Memory B cell (primary cell): Measurements from ENCODE around the gene UNC5A.

Experiments
- ATAC-seq: fragments of 150-1000 bp; cut with Tn5 transposase; 2 replicates; pipeline ENCODE4 v1.10.0; 2021; ENCODE audit warnings: low read depth, mild to moderate bottlenecking, moderate library complexity
- DNase-seq, 2 donors: peaks; one replicate each; pipeline ENCODE4 v3.0.0; 2022; ENCODE audit warnings: low spot score in 2 of 2
- H3K27ac Mint-ChIP-seq: one replicate; pipeline ENCODE4 v1.8.0; 2022; ENCODE audit warnings: mild to moderate bottlenecking, moderate library complexity, mixed read lengths
- H3K27me3 Mint-ChIP-seq: one replicate; pipeline ENCODE4 v1.8.0; 2022; ENCODE audit warnings: mixed read lengths
- H3K36me3 Mint-ChIP-seq: one replicate; pipeline ENCODE4 v1.8.0; 2022; ENCODE audit warnings: mild to moderate bottlenecking, mixed read lengths
- H3K4me1 Mint-ChIP-seq: one replicate; pipeline ENCODE4 v1.8.0; 2022; ENCODE audit warnings: mixed read lengths
- H3K4me3 Mint-ChIP-seq: one replicate; pipeline ENCODE4 v1.8.0; 2022; ENCODE audit warnings: mild to moderate bottlenecking, moderate library complexity, mixed read lengths
- H3K9me3 Mint-ChIP-seq: one replicate; pipeline ENCODE4 v1.8.0; 2022; ENCODE audit warnings: mixed read lengths

Gene UNC5A

DNA sequence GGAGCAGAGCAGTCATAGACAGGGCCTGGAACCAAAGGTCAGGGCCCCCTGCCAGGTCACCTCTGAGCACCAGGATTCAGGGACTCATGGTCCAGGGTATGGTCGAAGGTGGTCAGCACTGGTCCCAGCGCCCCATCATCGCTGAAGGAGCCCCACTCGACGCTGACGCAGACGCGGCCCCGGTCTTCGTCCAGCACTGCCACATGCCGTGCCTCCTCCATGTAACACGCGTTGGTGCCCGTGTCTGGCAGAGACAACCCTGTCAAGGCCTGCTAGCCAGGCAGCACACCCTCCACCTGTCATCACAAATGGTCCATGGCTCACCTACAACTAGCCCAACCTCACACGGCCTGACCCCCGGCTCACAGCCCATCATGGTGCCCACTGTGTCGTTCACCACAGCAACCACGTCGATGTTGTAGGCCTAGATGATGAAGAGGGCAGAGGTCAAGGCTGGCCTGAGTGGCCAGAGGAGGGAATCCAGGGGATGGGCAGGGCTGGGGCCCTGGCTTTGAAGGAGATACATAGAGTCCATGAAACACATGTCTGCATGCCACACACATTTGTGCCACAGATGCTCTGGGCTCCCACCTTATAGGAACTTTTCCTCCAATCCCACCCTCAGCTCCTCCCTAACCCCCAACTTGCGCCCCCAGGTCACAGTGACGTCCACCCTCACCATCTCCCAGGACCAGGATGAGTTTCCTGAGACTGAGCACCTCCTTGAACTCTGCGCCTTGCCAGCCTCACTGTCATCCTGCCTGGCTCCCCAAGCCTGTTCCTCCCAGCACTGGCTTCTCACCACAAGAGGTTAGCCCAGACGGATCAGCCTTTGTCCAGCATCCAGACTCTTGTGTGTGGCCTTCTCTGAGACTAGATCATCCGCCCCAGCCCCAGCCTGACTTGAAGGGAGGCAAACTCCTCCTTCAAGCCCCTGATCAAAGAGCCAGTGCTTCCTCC lies 79.2 kb downstream of the UNC5A start:
- no peak overlapping the region for H3K4me3 Mint-ChIP-seq
- H3K27me3 Mint-ChIP-seq: peaks cover 11% of the 10 kb centered on the region
- H3K36me3 Mint-ChIP-seq: no peaks in the 10 kb centered on the region
- DNase-seq: no peak
- no peaks in the 10 kb centered on the region for H3K4me1 Mint-ChIP-seq
- ATAC-seq: no peak
- H3K9me3 Mint-ChIP-seq: no peaks in the 10 kb centered on the region
- H3K27ac Mint-ChIP-seq: no peak overlapping the region

DNA sequence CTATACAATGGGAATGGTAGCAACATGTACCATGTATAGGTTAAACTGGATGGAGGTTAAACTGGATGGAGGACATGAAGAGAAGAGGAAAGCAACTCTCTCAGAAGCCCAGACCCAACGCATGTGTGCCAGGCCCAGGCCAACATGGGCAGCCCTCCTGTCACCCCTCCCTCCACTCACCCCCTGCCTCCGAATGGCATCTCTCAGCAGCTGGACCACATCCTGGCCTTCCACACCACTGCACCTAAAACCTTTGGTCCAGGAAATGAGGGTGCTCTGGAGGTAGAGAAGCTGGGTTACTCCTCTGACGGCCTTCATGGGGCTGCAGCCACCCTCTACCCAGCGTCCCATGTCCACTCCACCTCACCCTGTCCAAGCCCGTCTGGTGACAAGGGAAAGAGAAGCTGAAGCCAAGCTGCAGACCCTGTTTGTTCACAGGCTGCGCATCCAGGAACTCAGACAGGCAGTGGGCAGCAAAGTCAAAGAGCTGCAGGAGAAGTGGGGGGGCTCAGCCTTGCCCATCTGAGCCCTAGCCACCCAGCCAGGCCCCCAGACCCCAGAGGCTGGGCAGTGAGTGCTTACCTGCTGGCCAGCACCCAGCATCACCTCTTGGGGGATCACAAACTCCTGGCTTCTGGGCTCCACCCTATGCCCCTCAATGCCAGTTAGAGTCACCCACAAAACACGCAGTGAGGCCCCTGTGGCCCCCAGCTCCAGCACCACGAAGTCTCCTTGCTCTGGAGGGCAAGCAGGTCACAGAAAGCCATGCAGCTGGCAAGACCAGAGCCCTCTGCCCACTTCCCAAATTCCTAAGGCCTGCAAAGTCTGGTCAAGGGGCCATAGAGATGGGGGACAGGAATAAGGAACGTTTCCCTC lies 80.3 kb downstream of the UNC5A start:
- peaks cover 11% of the 10 kb centered on the region for H3K27me3 Mint-ChIP-seq
- H3K27ac Mint-ChIP-seq: no peak overlapping the region
- H3K9me3 Mint-ChIP-seq: no peaks in the 10 kb centered on the region
- H3K4me3 Mint-ChIP-seq: no peak overlapping the region
- no peaks in the 10 kb centered on the region for H3K4me1 Mint-ChIP-seq
- ATAC-seq: no peak
- no peaks in the 10 kb centered on the region for H3K36me3 Mint-ChIP-seq
- DNase-seq: no peak

DNA sequence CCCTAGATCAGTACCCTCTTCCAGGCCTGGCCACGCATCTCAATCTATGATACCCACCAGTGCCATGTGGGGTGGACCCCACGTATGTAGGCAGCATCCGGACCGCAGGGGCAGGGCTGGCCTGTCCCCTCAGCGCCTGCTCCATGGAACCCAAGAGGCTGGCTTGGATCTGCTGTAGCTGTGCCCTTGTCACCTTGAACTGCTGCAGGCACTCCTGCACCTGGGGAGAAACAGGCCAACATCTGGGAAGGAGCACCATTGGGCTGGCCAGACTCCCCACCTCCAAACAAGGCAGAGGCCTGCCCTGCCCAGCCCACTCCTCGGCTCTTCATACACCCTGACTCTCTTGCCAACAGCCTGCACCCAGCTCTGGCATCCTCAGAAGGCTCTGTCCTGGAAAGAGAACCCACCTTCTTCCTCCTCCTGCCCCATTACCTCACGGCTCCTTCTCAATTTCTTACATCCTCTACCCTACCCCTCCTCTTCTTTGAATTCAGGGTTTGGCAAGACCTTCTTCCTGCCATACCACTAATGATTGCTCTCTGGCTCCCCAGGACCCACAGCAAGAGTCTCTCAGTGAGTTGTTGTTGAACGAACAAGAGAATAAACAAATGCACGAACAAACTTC lies 81.1 kb downstream of the UNC5A start:
- ATAC-seq (no peak), DNase-seq (no peak)
- no peak overlapping the region for H3K4me3 Mint-ChIP-seq
- no peaks in the 10 kb centered on the region for H3K4me1 Mint-ChIP-seq
- no peaks in the 10 kb centered on the region for H3K9me3 Mint-ChIP-seq
- no peak overlapping the region for H3K27ac Mint-ChIP-seq
- no peaks in the 10 kb centered on the region for H3K36me3 Mint-ChIP-seq
- H3K27me3 Mint-ChIP-seq: peaks cover 11% of the 10 kb centered on the region

DNA sequence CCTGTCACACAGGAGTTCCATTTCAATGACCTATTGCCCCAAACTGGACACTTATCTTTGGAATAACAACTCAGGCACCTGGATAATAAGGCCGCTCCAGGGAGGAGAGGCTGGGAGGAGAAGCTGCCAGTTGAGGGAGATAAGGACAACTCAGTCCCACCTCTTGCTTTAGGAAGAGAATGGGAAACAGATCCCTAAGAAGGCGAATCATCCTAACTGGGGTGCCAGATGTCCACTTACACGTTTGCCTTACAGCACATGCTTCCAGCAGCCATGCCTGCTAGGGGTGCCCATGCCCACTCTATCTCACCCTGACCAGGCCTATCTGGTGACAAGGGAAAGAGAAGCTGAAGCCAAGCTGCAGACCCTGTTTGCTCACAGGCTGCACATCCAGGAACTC lies 82.3 kb downstream of the UNC5A start:
- peaks cover 14% of the 10 kb centered on the region for H3K27me3 Mint-ChIP-seq
- no peak for ATAC-seq

DNA sequence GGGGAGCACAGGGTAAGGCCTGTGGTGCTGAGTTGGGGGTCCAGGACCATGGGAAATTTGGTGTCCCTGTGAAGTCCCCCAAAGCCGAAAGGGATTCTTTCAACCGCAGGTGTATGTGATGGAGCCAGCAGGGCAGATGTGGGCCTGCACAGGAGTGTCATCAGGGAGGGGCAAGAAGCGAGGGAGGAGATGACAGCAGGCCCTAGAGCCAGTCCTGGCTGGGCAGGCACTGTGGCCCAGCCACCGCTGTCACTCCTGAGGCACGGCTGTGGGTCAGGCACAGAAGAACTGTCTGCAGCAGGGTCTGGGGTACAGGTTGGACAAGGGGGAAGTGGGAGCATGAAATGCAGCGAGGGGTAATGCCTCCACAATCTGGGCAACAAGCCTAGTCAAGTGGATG lies 83.9 kb downstream of the UNC5A start:
- H3K4me3 Mint-ChIP-seq: no peak overlapping the region
- H3K27ac Mint-ChIP-seq: no peak overlapping the region
- peaks cover 4% of the 10 kb centered on the region for H3K4me1 Mint-ChIP-seq
- DNase-seq (no peak), ATAC-seq (no peak)
- H3K9me3 Mint-ChIP-seq: no peaks in the 10 kb centered on the region
- H3K27me3 Mint-ChIP-seq: peaks cover 16% of the 10 kb centered on the region
- no peaks in the 10 kb centered on the region for H3K36me3 Mint-ChIP-seq

More for the DNA sequence above, 82.3 kb downstream of the UNC5A start:
- DNase-seq: no peak
- no peak overlapping the region for H3K4me3 Mint-ChIP-seq
- no peaks in the 10 kb centered on the region for H3K36me3 Mint-ChIP-seq
- H3K27ac Mint-ChIP-seq: no peak overlapping the region
- H3K4me1 Mint-ChIP-seq: no peaks in the 10 kb centered on the region
- H3K9me3 Mint-ChIP-seq: no peaks in the 10 kb centered on the region

DNA sequence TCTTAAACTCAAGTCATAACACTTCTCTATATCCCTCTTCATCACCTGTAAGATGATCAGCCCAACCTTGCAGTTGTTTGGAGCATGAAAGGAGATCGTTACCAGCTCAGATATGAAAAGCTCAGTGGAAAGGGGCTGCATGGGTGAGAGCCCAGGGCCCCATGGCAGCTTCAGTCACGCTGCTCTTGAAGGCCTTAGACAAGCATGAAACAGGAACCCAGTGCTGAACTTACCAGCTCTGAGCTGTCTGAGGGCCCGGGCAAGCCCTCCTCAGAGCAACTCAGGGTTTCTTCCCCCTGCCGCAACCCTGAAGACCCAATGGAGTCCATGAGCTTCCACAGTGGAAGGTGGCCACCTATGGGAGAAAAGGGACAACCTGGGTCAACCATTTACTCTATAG lies 85.5 kb downstream of the UNC5A start:
- Mint-ChIP-seq H3K4me3 (no peak overlapping the region), H3K36me3 (no peaks in the 10 kb centered on the region), H3K27ac (no peak overlapping the region), H3K9me3 (no peaks in the 10 kb centered on the region), H3K27me3 (peaks cover 12% of the 10 kb centered on the region), H3K4me1 (peaks cover 8% of the 10 kb centered on the region)
- DNase-seq (no peak), ATAC-seq (no peak)

DNA sequence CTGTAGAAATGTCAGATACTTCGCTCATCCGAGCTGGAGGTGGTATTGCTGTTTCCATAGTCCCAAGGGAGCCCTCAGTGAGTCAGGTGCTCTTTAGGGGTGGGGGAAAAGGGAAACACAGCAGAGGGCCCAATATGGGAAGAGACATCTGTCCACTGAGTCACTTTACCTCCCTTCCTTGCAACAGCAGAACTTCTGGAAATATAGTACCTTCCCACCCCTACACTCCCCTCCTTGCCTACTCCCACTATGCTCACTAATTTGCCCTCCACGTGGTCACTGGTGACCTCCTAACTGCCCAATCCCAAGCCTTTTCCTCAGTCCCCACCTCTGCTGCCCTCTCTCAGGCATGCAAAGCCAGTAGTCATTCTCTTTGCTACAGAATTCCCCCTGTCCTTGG lies 86.9 kb downstream of the UNC5A start:
- ATAC-seq: no peak
- Mint-ChIP-seq H3K9me3 (no peaks in the 10 kb centered on the region), H3K36me3 (peaks cover 2% of the 10 kb centered on the region), H3K4me3 (no peak overlapping the region), H3K4me1 (peaks cover 10% of the 10 kb centered on the region), H3K27me3 (peaks cover 6% of the 10 kb centered on the region), H3K27ac (no peak overlapping the region)
- no peak for DNase-seq

DNA sequence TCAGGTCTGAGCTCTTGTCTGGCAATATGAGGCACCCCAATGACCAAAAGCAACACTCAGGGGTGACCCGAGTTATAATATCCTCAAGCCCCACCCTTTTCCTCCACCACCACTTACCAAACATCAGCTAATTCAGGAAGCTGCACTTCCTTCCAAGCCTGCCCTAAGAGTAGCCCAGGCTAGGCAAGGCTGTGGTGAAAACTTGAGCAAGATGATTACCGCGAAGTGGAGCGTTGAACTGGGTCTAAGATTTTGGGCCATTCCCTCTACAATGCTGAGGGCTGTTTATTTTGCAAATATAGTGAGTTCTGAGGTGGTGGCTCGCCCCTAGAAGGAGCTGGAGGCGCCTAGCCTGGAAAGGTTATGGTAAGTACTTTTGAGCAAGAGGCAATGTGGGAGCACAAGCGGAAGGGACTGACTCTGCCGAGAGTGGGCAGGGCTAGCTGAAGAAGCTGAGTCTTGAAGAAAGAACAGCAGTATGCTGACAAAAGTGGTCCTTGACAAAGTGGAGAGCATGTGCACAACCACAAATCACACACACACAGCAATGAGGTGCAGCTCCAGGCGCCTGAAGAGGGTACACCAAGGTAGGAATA lies 89.0 kb downstream of the UNC5A start, which contains the start of gene HK3:
Gene HK3, minus strand, starts transcription at position 51 of the 596 bp plus-strand sequence. CDS start 3,187 bp downstream, outside the sequence.
- peaks cover 10% of the 10 kb centered on the region for H3K4me1 Mint-ChIP-seq
- DNase-seq (no peak), ATAC-seq (no peak)

DNA sequence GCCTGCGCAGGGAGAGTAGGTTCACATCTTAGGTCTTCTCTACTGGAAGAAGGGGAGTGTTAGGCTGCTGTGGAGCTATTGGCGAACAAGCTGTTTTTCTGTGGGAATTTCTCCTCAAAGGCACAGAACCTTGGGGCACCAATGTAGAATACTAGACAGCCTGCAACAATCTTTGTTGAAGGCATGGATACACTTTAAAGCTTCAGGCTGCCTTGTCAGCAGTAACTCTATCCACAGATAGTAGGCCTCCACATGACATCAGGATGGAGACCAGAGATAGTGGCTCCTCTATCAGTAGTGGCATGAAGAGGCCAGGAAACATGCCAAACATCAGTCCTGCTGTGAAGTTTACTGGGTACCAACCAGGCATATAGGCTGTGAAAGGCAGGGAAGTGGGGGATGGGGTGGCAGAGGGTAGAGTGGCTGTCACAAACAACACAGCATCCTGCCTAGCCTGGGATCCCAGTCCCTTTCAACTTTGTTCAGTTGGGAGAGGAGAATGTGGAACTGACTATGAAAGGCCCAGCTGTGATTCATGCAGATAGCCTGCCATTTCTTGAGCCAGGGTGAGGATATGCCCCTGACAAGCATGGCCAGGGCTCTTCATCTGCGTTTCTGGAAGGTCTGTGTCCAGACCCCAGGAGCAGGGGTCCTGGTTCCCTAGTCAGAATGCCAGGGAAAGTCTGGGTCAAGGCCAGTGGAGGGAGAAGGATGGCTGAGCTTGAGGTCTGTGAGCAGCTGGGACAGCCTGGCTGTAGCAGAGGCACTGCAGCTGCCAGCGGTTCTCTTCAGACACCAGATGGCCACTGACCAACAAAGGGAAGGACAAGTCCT lies 89.8 kb downstream of the UNC5A start:
- no peak for DNase-seq
- Mint-ChIP-seq H3K4me3 (no peak overlapping the region), H3K9me3 (no peaks in the 10 kb centered on the region), H3K27me3 (peaks cover 6% of the 10 kb centered on the region), H3K36me3 (peaks cover 17% of the 10 kb centered on the region), H3K4me1 (peaks cover 10% of the 10 kb centered on the region), H3K27ac (no peak overlapping the region)
- ATAC-seq: no peak

More for the DNA sequence above, 89.0 kb downstream of the UNC5A start, which contains the start of gene HK3:
- Mint-ChIP-seq H3K4me3 (no peak within 1 kb of the TSS), H3K36me3 (peaks cover 12% of the 10 kb centered on the region), H3K27ac (no peak within 1 kb of the TSS), H3K9me3 (no peaks in the 10 kb centered on the region), H3K27me3 (peaks cover 6% of the 10 kb centered on the region)

DNA sequence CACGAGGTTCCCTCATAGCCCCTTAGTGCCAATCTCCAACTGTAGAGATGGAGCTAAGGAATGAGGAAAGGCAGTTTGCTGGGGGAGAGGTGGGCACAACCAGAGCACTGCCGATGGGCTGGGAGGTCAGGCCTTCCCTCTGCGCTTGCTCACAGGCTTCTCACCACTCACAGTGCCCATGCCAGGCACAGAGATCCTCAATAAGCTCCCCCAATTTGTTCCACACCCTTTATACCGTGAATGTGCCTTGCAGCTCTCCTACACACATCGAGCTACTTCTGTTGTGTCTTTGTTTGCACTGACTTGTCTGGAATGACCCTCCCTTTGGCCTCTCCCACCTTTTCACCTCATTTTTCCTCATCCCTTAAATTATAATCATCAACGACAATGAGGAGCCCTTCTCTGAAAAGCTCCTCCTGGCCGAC lies 90.4 kb downstream of the UNC5A start:
- H3K36me3 Mint-ChIP-seq: peaks cover 23% of the 10 kb centered on the region
- H3K27me3 Mint-ChIP-seq: peaks cover 6% of the 10 kb centered on the region
- H3K9me3 Mint-ChIP-seq: no peaks in the 10 kb centered on the region
- peaks cover 10% of the 10 kb centered on the region for H3K4me1 Mint-ChIP-seq
- ATAC-seq (no peak), DNase-seq (no peak)
- H3K4me3 Mint-ChIP-seq: no peak overlapping the region
- no peak overlapping the region for H3K27ac Mint-ChIP-seq

DNA sequence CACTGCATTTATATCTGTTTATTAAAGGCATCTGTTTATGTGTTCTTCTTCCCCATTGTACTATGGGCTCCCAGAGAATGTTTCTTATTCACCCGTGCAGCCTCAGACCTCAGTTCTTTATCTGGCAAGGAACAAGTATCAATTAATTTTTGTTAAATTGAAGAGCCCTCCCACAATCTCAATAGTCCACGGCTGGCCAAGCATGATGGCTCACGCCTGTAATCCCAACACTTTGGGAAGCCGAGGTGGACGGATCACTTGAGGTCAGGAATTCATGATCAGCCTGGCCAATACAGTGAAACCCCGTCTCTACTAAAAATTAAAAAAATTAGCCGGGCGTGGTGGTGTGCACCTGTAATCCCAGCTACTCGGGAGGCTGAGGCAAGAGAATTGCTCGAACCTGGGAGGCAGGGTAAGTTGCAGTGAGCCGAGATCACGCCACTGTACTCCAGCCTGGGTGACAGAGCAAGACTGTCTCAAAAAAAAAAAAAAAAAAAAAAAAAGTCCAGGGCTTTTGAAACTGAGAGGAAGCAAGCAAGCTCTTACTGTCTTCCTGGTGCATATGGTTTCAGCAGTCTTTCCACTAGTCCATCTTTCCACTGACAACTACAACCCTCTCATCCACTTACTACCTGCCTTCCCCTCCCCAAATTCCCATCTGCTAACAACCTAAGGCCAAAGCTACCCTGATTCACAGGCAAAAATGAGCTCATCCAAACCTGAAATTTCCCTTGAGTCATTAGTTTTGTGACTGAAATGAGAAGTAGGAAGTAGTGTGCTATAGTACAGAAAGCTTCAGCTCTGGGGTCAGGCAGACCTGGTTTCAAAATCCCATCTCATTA lies 91.1 kb downstream of the UNC5A start:
- Mint-ChIP-seq H3K4me1 (peaks cover 10% of the 10 kb centered on the region), H3K4me3 (no peak overlapping the region), H3K36me3 (peaks cover 25% of the 10 kb centered on the region), H3K9me3 (no peaks in the 10 kb centered on the region), H3K27me3 (peaks cover 6% of the 10 kb centered on the region), H3K27ac (peak overlapping the region; percentile 57)
- ATAC-seq (no peak), DNase-seq (no peak)

DNA sequence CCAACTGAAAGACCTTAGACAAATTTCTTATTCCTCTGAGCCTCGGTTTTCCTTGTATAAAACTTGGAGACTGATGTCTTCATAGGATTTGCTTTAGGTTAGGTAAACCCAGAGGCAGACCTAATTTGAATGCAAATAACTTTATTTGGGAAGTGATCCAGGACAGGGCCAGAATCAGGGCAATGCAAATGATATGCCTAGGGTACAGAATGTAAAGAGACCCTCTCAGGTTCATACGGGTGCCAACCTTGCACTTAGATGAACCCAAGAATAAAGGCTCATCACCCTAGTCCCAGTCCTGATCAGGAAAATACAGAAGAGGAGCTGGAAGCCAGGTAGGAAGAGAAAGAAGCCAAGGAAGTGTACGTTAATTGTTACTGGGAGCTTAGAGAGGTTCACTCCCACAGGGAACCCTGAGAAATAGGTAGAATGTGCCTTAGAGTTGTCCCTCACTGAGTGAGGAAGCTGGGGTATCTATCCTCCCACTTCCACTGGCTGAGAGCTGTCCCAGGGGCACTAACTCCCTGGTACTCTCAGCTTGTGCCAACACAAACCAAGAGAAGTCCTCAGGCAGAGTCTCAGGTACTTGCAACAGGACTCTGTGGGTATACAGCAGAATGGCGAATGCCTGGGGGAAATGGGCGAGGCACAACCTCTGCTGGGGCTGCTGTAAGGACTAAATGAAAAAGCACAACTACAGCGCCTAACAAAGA lies 91.9 kb downstream of the UNC5A start:
- peak overlapping the region; percentile 57 for H3K27ac Mint-ChIP-seq
- peaks cover 10% of the 10 kb centered on the region for H3K4me1 Mint-ChIP-seq
- peaks cover 6% of the 10 kb centered on the region for H3K27me3 Mint-ChIP-seq
- DNase-seq (no peak), ATAC-seq (no peak)
- peaks cover 29% of the 10 kb centered on the region for H3K36me3 Mint-ChIP-seq
- H3K4me3 Mint-ChIP-seq: no peak overlapping the region
- H3K9me3 Mint-ChIP-seq: no peaks in the 10 kb centered on the region
